Common myeloid progenitor, CD34-positive (primary cell): ENCODE measurements around the gene NEK9.

Experiments
- CTCF ChIA-PET: fragments of 350-600 bp; sonication (Branson Sonifier 250); formaldehyde crosslinking; loops from one replicate; lab custom pipeline; 2021; ENCODE audit warnings: antibody characterized with exemption; lab: Charles Lee
- POLR2A ChIA-PET: fragments of 350-600 bp; sonication (Branson Sonifier 250); formaldehyde crosslinking; loops from one replicate; lab custom pipeline; 2021; ENCODE audit warnings: antibody characterized with exemption; lab: Charles Lee
- DNase-seq, 3 donors: peaks; one replicate each; pipeline versions ENCODE4 v3.0.0 to v3.0.0-alpha.2; 2013
- H3K27ac ChIP-seq, 2 experiments: 1 replicate in 1 of 2; 2 replicates in 1 of 2; pipeline ENCODE4 v1.7.0; 2013; ENCODE audit warnings: inconsistent platforms in 2 of 2, low read length in 2 of 2, mild to moderate bottlenecking in 2 of 2, low read depth in 1 of 2, moderate library complexity in 1 of 2; ENCODE audit not compliant: severe bottlenecking in 2 of 2, insufficient read depth in 1 of 2, poor library complexity in 1 of 2
- H3K27me3 ChIP-seq, 5 experiments: replicated peaks in 2 of 5; 1 replicate in 3 of 5; 2 replicates in 2 of 5; pipeline versions ENCODE4 v1.6.1 to v1.7.0; 2013; ENCODE audit warnings: low read length in 4 of 5, mild to moderate bottlenecking in 2 of 5, moderate library complexity in 2 of 5, inconsistent platforms in 1 of 5; ENCODE audit not compliant: insufficient read depth in 5 of 5, control insufficient read depth in 4 of 5
- H3K36me3 ChIP-seq, 4 experiments: 1 replicate in 2 of 4; 2 replicates in 2 of 4; pipeline versions ENCODE4 v1.6.1 to v1.7.0; 2013; ENCODE audit warnings: low read length in 3 of 4, control low read depth in 1 of 4, mild to moderate bottlenecking in 1 of 4; ENCODE audit not compliant: control insufficient read depth in 4 of 4, insufficient read depth in 4 of 4
- H3K4me1 ChIP-seq, 4 experiments: 1 replicate in 3 of 4; 2 replicates in 1 of 4; pipeline versions ENCODE4 v1.6.1 to v1.7.1; 2013; ENCODE audit warnings: low read length in 3 of 4, mild to moderate bottlenecking in 3 of 4, control low read depth in 1 of 4, inconsistent platforms in 1 of 4, moderate library complexity in 1 of 4; ENCODE audit not compliant: control insufficient read depth in 4 of 4, insufficient read depth in 4 of 4; ENCODE audit errors: control extremely low read depth in 1 of 4
- H3K4me3 ChIP-seq, 7 experiments: 1 replicate in 4 of 7; 2 replicates in 3 of 7; pipeline versions ENCODE4 v1.5.1 to v1.7.0; 2013; ENCODE audit warnings: mild to moderate bottlenecking in 7 of 7, low read length in 6 of 7, moderate library complexity in 6 of 7, inconsistent platforms in 2 of 7, low read depth in 2 of 7, control low read depth in 1 of 7; ENCODE audit not compliant: insufficient read depth in 4 of 7, control insufficient read depth in 1 of 7; ENCODE audit errors: extremely low read depth in 1 of 7
- H3K9me3 ChIP-seq, 5 experiments: 1 replicate in 4 of 5; 2 replicates in 1 of 5; pipeline versions ENCODE4 v1.6.1 to v1.7.1; 2013; ENCODE audit warnings: low read length in 4 of 5, mild to moderate bottlenecking in 2 of 5, inconsistent platforms in 1 of 5, low read depth in 1 of 5, moderate library complexity in 1 of 5; ENCODE audit not compliant: control insufficient read depth in 4 of 5, insufficient read depth in 2 of 5; ENCODE audit errors: control extremely low read depth in 1 of 5
- WGBS: methylation state at CpG from one replicate; pipeline ENCODE4 v1.1.5; 2013; ENCODE audit not compliant: insufficient coverage; 5-methylcytosine and 5-hydroxymethylcytosine counted together

NEK9 gene

GRCh38 chr14:75101491-75101890 is 25.4 kb downstream of the NEK9 start:
- no peaks in the 10 kb centered on the region for H3K4me1 ChIP-seq
- H3K27me3 ChIP-seq = no peaks in the 10 kb centered on the region
- no peak overlapping the region for H3K4me3 ChIP-seq
- ChIA-PET POLR2A (interaction anchor here (0.7 kb wide), 1 partner anchor 153 kb away, joined by 3 read pairs; no protein-coding TSS in a partner anchor), CTCF (interaction anchor here (0.7 to 4.7 kb wide), 3 partner anchors 13 to 476 kb away, joined by 3 to 42 read pairs (median 3); no protein-coding TSS in a partner anchor)
- H3K36me3 ChIP-seq = peaks cover 19 to 70% (median 48%) of the 10 kb centered on the region in 4 experiments
- no peak overlapping the region for H3K27ac ChIP-seq
- DNase-seq = no peak
- WGBS = 95% methylated on average over 3 of the region's 4 CpGs
- H3K9me3 ChIP-seq = no peaks in the 10 kb centered on the region

GRCh38 chr14:75098682-75099081 is 28.2 kb downstream of the NEK9 start:
- POLR2A ChIA-PET = no interaction called here
- H3K36me3 ChIP-seq = peaks cover 12 to 78% (median 48%) of the 10 kb centered on the region in 4 experiments
- H3K27ac ChIP-seq = no peak overlapping the region
- no peaks in the 10 kb centered on the region for H3K4me1 ChIP-seq
- CTCF ChIA-PET = interaction anchor here (0.5 to 4.7 kb wide), 5 partner anchors 10 to 499 kb away, joined by 3 to 42 read pairs (median 5); partner anchors contain the start of gene PROX2
- DNase-seq = no peak
- no peaks in the 10 kb centered on the region for H3K9me3 ChIP-seq
- no peaks in the 10 kb centered on the region for H3K27me3 ChIP-seq
- H3K4me3 ChIP-seq = no peak overlapping the region
- 100% methylated on average over 1 of the region's 1 CpG for WGBS

- Histone ChIP-seq H3K4me3 (no peak overlapping the region), H3K27ac (no peak overlapping the region), H3K9me3 (no peaks in the 10 kb centered on the region), H3K27me3 (no peaks in the 10 kb centered on the region), H3K4me1 (no peaks in the 10 kb centered on the region), H3K36me3 (peaks cover 12 to 75% (median 48%) of the 10 kb centered on the region in 4 experiments)
- no peak for DNase-seq
- POLR2A ChIA-PET = no interaction called here
- CTCF ChIA-PET = interaction anchor here (0.5 to 4.7 kb wide), 5 partner anchors 10 to 499 kb away, joined by 3 to 42 read pairs (median 5); partner anchors contain the start of gene PROX2
These were observed 28.6 kb downstream of the NEK9 start for GRCh38 chr14:75098212-75098611.

- no peak overlapping the region for H3K27ac ChIP-seq
- no peaks in the 10 kb centered on the region for H3K9me3 ChIP-seq
- H3K4me3 ChIP-seq = no peak overlapping the region
- CTCF ChIA-PET = interaction anchor here (1.1 to 1.4 kb wide), 2 partner anchors 9 to 237 kb away, joined by 3 to 7 read pairs; no protein-coding TSS in a partner anchor
- peaks cover 12 to 77% (median 51%) of the 10 kb centered on the region in 4 experiments for H3K36me3 ChIP-seq
- no peak for DNase-seq
- WGBS = 96% methylated on average over 5 of the region's 6 CpGs
- H3K4me1 ChIP-seq = no peaks in the 10 kb centered on the region
- no peaks in the 10 kb centered on the region for H3K27me3 ChIP-seq
- POLR2A ChIA-PET = no interaction called here
These were observed 29.9 kb downstream of the NEK9 start for GRCh38 chr14:75096959-75097358.

GRCh38 chr14:75095690-75096089 is 31.2 kb downstream of the NEK9 start:
- H3K36me3 ChIP-seq = peaks cover 12 to 77% (median 51%) of the 10 kb centered on the region in 4 experiments
- CTCF ChIA-PET = interaction anchor here (0.6 to 1.3 kb wide), 4 partner anchors 9 to 278 kb away, joined by 3 read pairs; no protein-coding TSS in a partner anchor
- no peaks in the 10 kb centered on the region for H3K4me1 ChIP-seq
- POLR2A ChIA-PET = no interaction called here
- DNase-seq = no peak
- H3K27me3 ChIP-seq = no peaks in the 10 kb centered on the region
- 97% methylated on average over 4 of the region's 4 CpGs for WGBS
- H3K27ac ChIP-seq = no peak overlapping the region
- no peaks in the 10 kb centered on the region for H3K9me3 ChIP-seq
- no peak overlapping the region for H3K4me3 ChIP-seq

GRCh38 chr14:75094896-75095295 is 32.0 kb downstream of the NEK9 start:
- H3K4me1 ChIP-seq = no peaks in the 10 kb centered on the region
- H3K9me3 ChIP-seq = no peaks in the 10 kb centered on the region
- WGBS = no CpG with 5 or more reads among the region's 3 CpGs
- POLR2A ChIA-PET = no interaction called here
- no peak overlapping the region for H3K27ac ChIP-seq
- H3K4me3 ChIP-seq = no peak overlapping the region
- no peak for DNase-seq
- CTCF ChIA-PET = interaction anchor here (0.9 kb wide), 1 partner anchor 10 kb away, joined by 3 read pairs; no protein-coding TSS in a partner anchor
- H3K36me3 ChIP-seq = peaks cover 8 to 80% (median 51%) of the 10 kb centered on the region in 4 experiments
- H3K27me3 ChIP-seq = no peaks in the 10 kb centered on the region

- Histone ChIP-seq H3K27me3 (no peaks in the 10 kb centered on the region), H3K9me3 (no peaks in the 10 kb centered on the region), H3K27ac (no peak overlapping the region), H3K4me1 (no peaks in the 10 kb centered on the region), H3K4me3 (no peak overlapping the region), H3K36me3 (peaks cover 3 to 71% (median 45%) of the 10 kb centered on the region in 4 experiments)
- ChIA-PET POLR2A (interaction anchor here (0.5 kb wide), 1 partner anchor 235 kb away, joined by 3 read pairs; no protein-coding TSS in a partner anchor), CTCF (interaction anchor here (1.3 to 6.9 kb wide), 3 partner anchors 86 to 232 kb away, joined by 3 to 76 read pairs (median 4); partner anchors contain the start of gene RPS6KL1)
- no CpG with 5 or more reads among the region's 2 CpGs for WGBS
- DNase-seq = no peak
These were observed 34.1 kb downstream of the NEK9 start for GRCh38 chr14:75092698-75093097.
